ENCODE measurements around the gene ARID1B.
A peak's percentile ranks its signal among the peaks of the same experiment; 100 is the strongest.

The ARID1B gene

DNA sequence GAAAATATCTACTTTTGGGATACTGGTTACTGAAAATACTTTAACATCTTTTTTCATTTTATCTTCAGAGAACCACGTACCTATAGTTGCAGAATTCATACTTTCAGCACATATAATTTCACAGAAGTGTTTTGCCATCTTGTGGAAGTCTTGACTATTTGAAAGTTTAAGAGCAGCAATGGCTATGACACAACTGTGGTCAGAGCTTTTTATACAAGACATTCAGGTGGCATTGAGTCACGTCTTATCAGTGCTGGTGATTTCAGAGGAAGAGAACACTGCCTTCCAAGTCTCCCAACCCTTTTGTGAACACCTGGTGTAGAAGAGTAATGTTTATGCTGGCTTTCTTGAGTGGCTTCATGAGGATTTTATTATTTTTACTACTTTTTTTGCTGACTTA, 171.6 kb downstream of the ARID1B start:
- no peaks in the 10 kb centered on the region for H4K20me1 ChIP-seq (ENCODE audit: insufficient read depth, low read length)
- H3K9me2 ChIP-seq (ENCODE audit: low read depth, low read length), result no peaks in the 10 kb centered on the region
- peak overlapping the region; percentile 61 for H3K27ac ChIP-seq (ENCODE audit: low read depth, low read length, poor library complexity, severe bottlenecking)
- peaks cover 91% of the 10 kb centered on the region for H3K79me2 ChIP-seq (ENCODE audit: insufficient read depth, low read length)
- no peaks in the 10 kb centered on the region for H3K27me3 ChIP-seq (ENCODE audit: insufficient read depth, low read length)
- H3K36me3 ChIP-seq (ENCODE audit: insufficient read depth, low read length), result no peaks in the 10 kb centered on the region
- H3F3A ChIP-seq (ENCODE audit: insufficient read depth, low read length), result no peaks in the 10 kb centered on the region
- TF ChIP-seq, protein P1, sequence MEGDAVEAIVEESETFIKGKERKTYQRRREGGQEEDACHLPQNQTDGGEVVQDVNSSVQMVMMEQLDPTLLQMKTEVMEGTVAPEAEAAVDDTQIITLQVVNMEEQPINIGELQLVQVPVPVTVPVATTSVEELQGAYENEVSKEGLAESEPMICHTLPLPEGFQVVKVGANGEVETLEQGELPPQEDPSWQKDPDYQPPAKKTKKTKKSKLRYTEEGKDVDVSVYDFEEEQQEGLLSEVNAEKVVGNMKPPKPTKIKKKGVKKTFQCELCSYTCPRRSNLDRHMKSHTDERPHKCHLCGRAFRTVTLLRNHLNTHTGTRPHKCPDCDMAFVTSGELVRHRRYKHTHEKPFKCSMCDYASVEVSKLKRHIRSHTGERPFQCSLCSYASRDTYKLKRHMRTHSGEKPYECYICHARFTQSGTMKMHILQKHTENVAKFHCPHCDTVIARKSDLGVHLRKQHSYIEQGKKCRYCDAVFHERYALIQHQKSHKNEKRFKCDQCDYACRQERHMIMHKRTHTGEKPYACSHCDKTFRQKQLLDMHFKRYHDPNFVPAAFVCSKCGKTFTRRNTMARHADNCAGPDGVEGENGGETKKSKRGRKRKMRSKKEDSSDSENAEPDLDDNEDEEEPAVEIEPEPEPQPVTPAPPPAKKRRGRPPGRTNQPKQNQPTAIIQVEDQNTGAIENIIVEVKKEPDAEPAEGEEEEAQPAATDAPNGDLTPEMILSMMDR (IDR thresholded peaks at IDR 0.05; ENCODE audit: low read length), result no peak
- no peak overlapping the region for H2AFZ ChIP-seq (ENCODE audit: low read length)
- no peak overlapping the region for H3K4me3 ChIP-seq (ENCODE audit: low read depth, low read length, poor library complexity, severe bottlenecking)
- peaks cover 67% of the 10 kb centered on the region for H3K4me1 ChIP-seq (ENCODE audit: insufficient read depth, low read length, severe bottlenecking)
- H3K4me2 ChIP-seq (ENCODE audit: low read length), result no peak overlapping the region
- no peak overlapping the region for H3K9ac ChIP-seq (ENCODE audit: low read length)
- H3K9me3 ChIP-seq (ENCODE audit: low read length), result no peaks in the 10 kb centered on the region

DNA sequence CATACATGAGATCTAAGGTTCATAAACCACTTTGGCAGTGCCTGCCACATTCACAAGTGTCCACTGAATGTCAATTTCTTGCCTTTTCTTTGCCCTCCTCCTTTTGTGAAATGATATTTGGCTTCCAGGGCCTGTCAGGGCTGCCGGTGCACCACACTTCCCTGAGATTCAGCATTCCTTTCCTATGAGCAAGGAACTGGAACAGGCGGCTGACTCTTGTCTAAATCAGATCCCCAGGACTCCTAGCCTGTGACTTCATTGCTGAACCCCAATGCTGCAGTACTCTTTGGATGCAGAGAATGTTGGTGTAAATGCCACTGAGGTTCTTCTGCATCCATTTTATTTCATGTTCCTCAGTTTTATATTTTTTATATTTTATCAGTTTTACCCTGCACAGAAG, 172.2 kb downstream of the ARID1B start:
- Histone ChIP-seq H3K9me3 (ENCODE audit: low read length) (no peaks in the 10 kb centered on the region), H3K9ac (ENCODE audit: low read length) (no peak overlapping the region), H2AFZ (ENCODE audit: low read length) (no peak overlapping the region), H3K4me3 (ENCODE audit: low read depth, low read length, poor library complexity, severe bottlenecking) (no peak overlapping the region), H3K79me2 (ENCODE audit: insufficient read depth, low read length) (peaks cover 91% of the 10 kb centered on the region), H3F3A (ENCODE audit: insufficient read depth, low read length) (no peaks in the 10 kb centered on the region), H4K20me1 (ENCODE audit: insufficient read depth, low read length) (no peaks in the 10 kb centered on the region), H3K27ac (ENCODE audit: low read depth, low read length, poor library complexity, severe bottlenecking) (peak overlapping the region; percentile 61), H3K27me3 (ENCODE audit: insufficient read depth, low read length) (no peaks in the 10 kb centered on the region), H3K4me2 (ENCODE audit: low read length) (no peak overlapping the region), H3K36me3 (ENCODE audit: insufficient read depth, low read length) (no peaks in the 10 kb centered on the region), H3K4me1 (ENCODE audit: insufficient read depth, low read length, severe bottlenecking) (peaks cover 68% of the 10 kb centered on the region), H3K9me2 (ENCODE audit: low read depth, low read length) (no peaks in the 10 kb centered on the region)
- no peak for TF ChIP-seq EZH2 (IDR thresholded peaks at IDR 0.05; ENCODE audit: borderline replicate concordance, low read length)
- TF ChIP-seq, protein P1 (IDR thresholded peaks at IDR 0.05; ENCODE audit: low read length), result no peak

DNA sequence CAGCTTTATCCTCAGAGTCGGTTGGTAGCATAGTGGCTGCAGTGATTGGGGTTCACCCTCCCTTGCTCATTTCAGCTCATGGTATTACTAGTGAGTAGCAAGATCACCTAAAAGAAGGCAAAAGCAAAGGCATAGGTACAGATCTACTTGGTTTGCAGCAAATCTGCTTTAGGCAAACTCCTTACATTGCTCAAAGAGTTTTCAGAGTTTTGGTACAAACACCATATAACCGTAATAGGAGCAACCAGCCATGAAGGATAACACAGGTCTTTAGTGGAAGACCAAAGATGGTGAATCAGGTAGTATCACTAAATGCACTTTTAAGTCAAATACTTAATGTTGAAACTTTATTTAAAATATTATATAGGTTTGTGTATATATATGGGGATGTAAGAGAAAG, 172.9 kb downstream of the ARID1B start:
- H3F3A ChIP-seq (ENCODE audit: insufficient read depth, low read length), result no peaks in the 10 kb centered on the region
- no peak overlapping the region for H2AFZ ChIP-seq (ENCODE audit: low read length)
- no peaks in the 10 kb centered on the region for H3K36me3 ChIP-seq (ENCODE audit: insufficient read depth, low read length)
- no peaks in the 10 kb centered on the region for H3K9me3 ChIP-seq (ENCODE audit: low read length)
- H3K79me2 ChIP-seq (ENCODE audit: insufficient read depth, low read length), result peaks cover 92% of the 10 kb centered on the region
- no peak overlapping the region for H3K9ac ChIP-seq (ENCODE audit: low read length)
- no peaks in the 10 kb centered on the region for H4K20me1 ChIP-seq (ENCODE audit: insufficient read depth, low read length)
- H3K27me3 ChIP-seq (ENCODE audit: insufficient read depth, low read length), result no peaks in the 10 kb centered on the region
- no peaks in the 10 kb centered on the region for H3K9me2 ChIP-seq (ENCODE audit: low read depth, low read length)
- no peak overlapping the region for H3K4me2 ChIP-seq (ENCODE audit: low read length)
- TF ChIP-seq EZH2 (IDR thresholded peaks at IDR 0.05; ENCODE audit: borderline replicate concordance, low read length), result no peak
- TF ChIP-seq, protein P1 (IDR thresholded peaks at IDR 0.05; ENCODE audit: low read length), result no peak
- H3K27ac ChIP-seq (ENCODE audit: low read depth, low read length, poor library complexity, severe bottlenecking), result no peak overlapping the region
- H3K4me1 ChIP-seq (ENCODE audit: insufficient read depth, low read length, severe bottlenecking), result peaks cover 74% of the 10 kb centered on the region
- H3K4me3 ChIP-seq (ENCODE audit: low read depth, low read length, poor library complexity, severe bottlenecking), result no peak overlapping the region

All from OCI-LY1 (cell line).